ENCODE data around the gene XRCC6. TPM values are rescaled to one million over a fixed set of nuclear protein-coding genes. Genes with fewer than 3 reads are reported as not detected.
"Not testable (repeated sequence)": the region's sequence is repeated elsewhere in the genome, so short reads cannot be mapped to it uniquely, and the experiment has no call there.

The XRCC6 gene
- polyA plus RNA-seq, 4 donors: 138 to 248 (median 166) TPM

DNA sequence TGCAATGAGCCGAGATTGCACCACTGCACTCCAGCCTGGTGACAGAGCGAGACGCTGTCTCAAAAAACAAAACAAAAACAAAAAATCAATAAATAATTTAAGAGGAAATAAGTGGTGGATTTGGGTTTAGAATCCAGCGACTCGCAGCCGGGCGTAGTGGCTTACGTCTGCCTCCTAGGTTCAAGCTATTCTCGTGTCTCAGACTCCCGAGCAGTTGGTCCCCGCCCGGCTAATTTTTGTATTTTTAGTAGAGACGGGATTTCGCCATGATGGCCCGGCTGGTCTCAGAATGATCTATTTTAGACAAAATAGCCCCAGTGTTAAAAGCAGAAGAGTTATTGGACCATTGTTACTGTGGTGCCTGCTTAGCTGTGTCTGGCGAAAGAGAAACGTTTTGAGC, 37.8 kb downstream of the XRCC6 start:
- H3K4me1 ChIP-seq (ENCODE audit: control insufficient read depth in 3 of 3, insufficient read depth in 2 of 3, low read depth in 1 of 3, low read length in 2 of 3): no peaks in the 10 kb centered on the region
- no peak for DNase-seq
- 95 to 97% (median 96%) methylated on average over 17 of the region's 17 CpGs for WGBS, 3 donors
- FAIRE-seq: no peak
- H3K36me3 ChIP-seq (ENCODE audit: control insufficient read depth in 3 of 3, insufficient read depth in 2 of 3, low read depth in 1 of 3, low read length in 3 of 3): peaks cover 41 to 78% (median 43%) of the 10 kb centered on the region in 3 donors
- H3K4me3 ChIP-seq (ENCODE audit: low read depth in 1 of 3, low read length in 3 of 3): no peak overlapping the region
- H3K9me3 ChIP-seq (ENCODE audit: control insufficient read depth in 2 of 2, insufficient read depth in 1 of 2, low read depth in 1 of 2, low read length in 1 of 2): no peaks in the 10 kb centered on the region
- no peaks in the 10 kb centered on the region for H3K27me3 ChIP-seq (ENCODE audit: control insufficient read depth in 3 of 3, insufficient read depth in 3 of 3, low read length in 3 of 3)
- no peak overlapping the region for H3K27ac ChIP-seq (ENCODE audit: low read depth in 1 of 3, low read length in 2 of 3)

- no peak overlapping the region for H3K27ac ChIP-seq (ENCODE audit: low read depth in 1 of 3, low read length in 2 of 3)
- DNase-seq (no peak), FAIRE-seq (no peak)
- H3K4me3 ChIP-seq (ENCODE audit: low read depth in 1 of 3, low read length in 3 of 3): no peak overlapping the region
- peaks cover 34 to 75% (median 39%) of the 10 kb centered on the region in 3 donors for H3K36me3 ChIP-seq (ENCODE audit: control insufficient read depth in 3 of 3, insufficient read depth in 2 of 3, low read depth in 1 of 3, low read length in 3 of 3)
- no peaks in the 10 kb centered on the region for H3K27me3 ChIP-seq (ENCODE audit: control insufficient read depth in 3 of 3, insufficient read depth in 3 of 3, low read length in 3 of 3)
- H3K4me1 ChIP-seq (ENCODE audit: control insufficient read depth in 3 of 3, insufficient read depth in 2 of 3, low read depth in 1 of 3, low read length in 2 of 3): no peaks in the 10 kb centered on the region
- no peaks in the 10 kb centered on the region for H3K9me3 ChIP-seq (ENCODE audit: control insufficient read depth in 2 of 2, insufficient read depth in 1 of 2, low read depth in 1 of 2, low read length in 1 of 2)
- 95 to 100% (median 96%) methylated on average over 1 of the region's 1 CpG for WGBS, 3 donors
Observed at GRCh38 chr22:41659941-41660340, 38.8 kb downstream of the XRCC6 start.

DNA sequence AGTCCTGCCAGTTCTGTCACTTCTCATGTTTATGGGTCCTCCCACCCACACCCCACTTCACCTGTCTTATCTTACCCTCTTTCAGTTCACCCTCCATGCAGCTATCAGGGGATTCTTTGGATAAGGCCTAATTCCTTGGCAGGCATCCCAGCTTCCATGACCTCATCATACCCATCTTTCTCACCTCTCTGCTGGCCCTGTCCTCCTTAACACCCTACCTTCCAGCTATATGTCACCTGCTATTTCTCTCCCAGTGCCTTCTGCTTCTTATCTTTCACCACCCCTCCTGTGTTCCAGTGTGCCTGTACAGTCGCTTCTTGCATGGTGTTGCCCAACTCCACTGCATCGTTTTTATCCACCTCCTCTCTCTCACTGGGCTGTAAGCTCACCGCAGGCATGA, 39.3 kb downstream of the XRCC6 start:
- 90 to 92% (median 91%) methylated on average over 3 of the region's 3 CpGs for WGBS, 3 donors
- no peak for DNase-seq
- peaks cover 34 to 77% (median 39%) of the 10 kb centered on the region in 3 donors for H3K36me3 ChIP-seq (ENCODE audit: control insufficient read depth in 3 of 3, insufficient read depth in 2 of 3, low read depth in 1 of 3, low read length in 3 of 3)
- H3K27ac ChIP-seq (ENCODE audit: low read depth in 1 of 3, low read length in 2 of 3): no peak overlapping the region
- H3K4me1 ChIP-seq (ENCODE audit: control insufficient read depth in 3 of 3, insufficient read depth in 2 of 3, low read depth in 1 of 3, low read length in 2 of 3): no peaks in the 10 kb centered on the region
- no peak overlapping the region for H3K4me3 ChIP-seq (ENCODE audit: low read depth in 1 of 3, low read length in 3 of 3)
- no peaks in the 10 kb centered on the region for H3K9me3 ChIP-seq (ENCODE audit: control insufficient read depth in 2 of 2, insufficient read depth in 1 of 2, low read depth in 1 of 2, low read length in 1 of 2)
- FAIRE-seq: no peak
- H3K27me3 ChIP-seq (ENCODE audit: control insufficient read depth in 3 of 3, insufficient read depth in 3 of 3, low read length in 3 of 3): no peaks in the 10 kb centered on the region

DNA sequence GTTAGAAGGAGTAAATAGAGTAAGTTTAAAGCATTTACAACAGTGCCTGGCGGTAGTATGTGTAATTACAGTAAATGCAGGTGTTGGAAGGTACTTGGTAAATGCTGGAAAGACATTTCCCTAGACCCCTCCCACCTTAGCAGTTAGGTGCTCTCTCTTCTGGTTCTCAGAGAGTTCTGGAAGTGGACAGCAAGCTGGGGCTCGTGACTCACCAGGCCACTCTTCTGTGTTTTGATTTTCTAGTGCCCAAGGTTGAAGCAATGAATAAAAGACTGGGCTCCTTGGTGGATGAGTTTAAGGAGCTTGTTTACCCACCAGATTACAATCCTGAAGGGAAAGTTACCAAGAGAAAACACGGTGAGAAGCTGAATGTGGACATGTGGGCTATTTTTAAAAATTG, 40.0 kb downstream of the XRCC6 start:
- 92 to 97% (median 92%) methylated on average over 3 of the region's 3 CpGs for WGBS, 3 donors
- FAIRE-seq: no peak
- H3K36me3 ChIP-seq (ENCODE audit: control insufficient read depth in 3 of 3, insufficient read depth in 2 of 3, low read depth in 1 of 3, low read length in 3 of 3): peaks cover 31 to 73% (median 39%) of the 10 kb centered on the region in 3 donors
- H3K4me1 ChIP-seq (ENCODE audit: control insufficient read depth in 3 of 3, insufficient read depth in 2 of 3, low read depth in 1 of 3, low read length in 2 of 3): no peaks in the 10 kb centered on the region
- H3K27me3 ChIP-seq (ENCODE audit: control insufficient read depth in 3 of 3, insufficient read depth in 3 of 3, low read length in 3 of 3): no peaks in the 10 kb centered on the region
- no peak overlapping the region for H3K4me3 ChIP-seq (ENCODE audit: low read depth in 1 of 3, low read length in 3 of 3)
- H3K27ac ChIP-seq (ENCODE audit: low read depth in 1 of 3, low read length in 2 of 3): no peak overlapping the region
- DNase-seq: no peak
- no peaks in the 10 kb centered on the region for H3K9me3 ChIP-seq (ENCODE audit: control insufficient read depth in 2 of 2, insufficient read depth in 1 of 2, low read depth in 1 of 2, low read length in 1 of 2)

GRCh38 chr22:41661713-41662112, 40.6 kb downstream of the XRCC6 start:
- no peak for FAIRE-seq
- no peak overlapping the region for H3K4me3 ChIP-seq (ENCODE audit: low read depth in 1 of 3, low read length in 3 of 3)
- no peaks in the 10 kb centered on the region for H3K4me1 ChIP-seq (ENCODE audit: control insufficient read depth in 3 of 3, insufficient read depth in 2 of 3, low read depth in 1 of 3, low read length in 2 of 3)
- H3K27ac ChIP-seq (ENCODE audit: low read depth in 1 of 3, low read length in 2 of 3): no peak overlapping the region
- DNase-seq: no peak
- no peaks in the 10 kb centered on the region for H3K9me3 ChIP-seq (ENCODE audit: control insufficient read depth in 2 of 2, insufficient read depth in 1 of 2, low read depth in 1 of 2, low read length in 1 of 2)
- 96 to 99% (median 98%) methylated on average over 2 of the region's 2 CpGs for WGBS, 3 donors
- H3K27me3 ChIP-seq (ENCODE audit: control insufficient read depth in 3 of 3, insufficient read depth in 3 of 3, low read length in 3 of 3): no peaks in the 10 kb centered on the region
- peaks cover 30 to 67% (median 35%) of the 10 kb centered on the region in 3 donors for H3K36me3 ChIP-seq (ENCODE audit: control insufficient read depth in 3 of 3, insufficient read depth in 2 of 3, low read depth in 1 of 3, low read length in 3 of 3)

DNA sequence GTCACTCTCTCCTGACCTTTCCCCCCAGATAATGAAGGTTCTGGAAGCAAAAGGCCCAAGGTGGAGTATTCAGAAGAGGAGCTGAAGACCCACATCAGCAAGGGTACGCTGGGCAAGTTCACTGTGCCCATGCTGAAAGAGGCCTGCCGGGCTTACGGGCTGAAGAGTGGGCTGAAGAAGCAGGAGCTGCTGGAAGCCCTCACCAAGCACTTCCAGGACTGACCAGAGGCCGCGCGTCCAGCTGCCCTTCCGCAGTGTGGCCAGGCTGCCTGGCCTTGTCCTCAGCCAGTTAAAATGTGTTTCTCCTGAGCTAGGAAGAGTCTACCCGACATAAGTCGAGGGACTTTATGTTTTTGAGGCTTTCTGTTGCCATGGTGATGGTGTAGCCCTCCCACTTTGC, 42.5 kb downstream of the XRCC6 start:
- not testable (repeated sequence) for H3K27me3 ChIP-seq (ENCODE audit: control insufficient read depth in 3 of 3, insufficient read depth in 3 of 3, low read length in 3 of 3); DNase-seq; H3K4me1 ChIP-seq (ENCODE audit: control insufficient read depth in 3 of 3, insufficient read depth in 2 of 3, low read depth in 1 of 3, low read length in 2 of 3); FAIRE-seq; H3K4me3 ChIP-seq (ENCODE audit: low read depth in 1 of 3, low read length in 3 of 3); H3K9me3 ChIP-seq (ENCODE audit: control insufficient read depth in 2 of 2, insufficient read depth in 1 of 2, low read depth in 1 of 2, low read length in 1 of 2); H3K27ac ChIP-seq (ENCODE audit: low read depth in 1 of 3, low read length in 2 of 3)
- peaks cover 19 to 52% (median 24%) of the 10 kb centered on the region in 3 donors for H3K36me3 ChIP-seq (ENCODE audit: control insufficient read depth in 3 of 3, insufficient read depth in 2 of 3, low read depth in 1 of 3, low read length in 3 of 3)
- WGBS, 3 donors: 83 to 95% (median 93%) methylated on average over 7 to 9 of the region's 9 CpGs

GRCh38 chr22:41664490-41664889, 43.4 kb downstream of the XRCC6 start:
- no peak overlapping the region for H3K27ac ChIP-seq (ENCODE audit: low read depth in 1 of 3, low read length in 2 of 3)
- H3K4me3 ChIP-seq (ENCODE audit: low read depth in 1 of 3, low read length in 3 of 3): no peak overlapping the region
- H3K27me3 ChIP-seq (ENCODE audit: control insufficient read depth in 3 of 3, insufficient read depth in 3 of 3, low read length in 3 of 3): no peaks in the 10 kb centered on the region
- no peak for FAIRE-seq
- peaks cover 16 to 44% (median 24%) of the 10 kb centered on the region in 3 donors for H3K36me3 ChIP-seq (ENCODE audit: control insufficient read depth in 3 of 3, insufficient read depth in 2 of 3, low read depth in 1 of 3, low read length in 3 of 3)
- no peaks in the 10 kb centered on the region for H3K9me3 ChIP-seq (ENCODE audit: control insufficient read depth in 2 of 2, insufficient read depth in 1 of 2, low read depth in 1 of 2, low read length in 1 of 2)
- DNase-seq: no peak
- no peaks in the 10 kb centered on the region for H3K4me1 ChIP-seq (ENCODE audit: control insufficient read depth in 3 of 3, insufficient read depth in 2 of 3, low read depth in 1 of 3, low read length in 2 of 3)

DNA sequence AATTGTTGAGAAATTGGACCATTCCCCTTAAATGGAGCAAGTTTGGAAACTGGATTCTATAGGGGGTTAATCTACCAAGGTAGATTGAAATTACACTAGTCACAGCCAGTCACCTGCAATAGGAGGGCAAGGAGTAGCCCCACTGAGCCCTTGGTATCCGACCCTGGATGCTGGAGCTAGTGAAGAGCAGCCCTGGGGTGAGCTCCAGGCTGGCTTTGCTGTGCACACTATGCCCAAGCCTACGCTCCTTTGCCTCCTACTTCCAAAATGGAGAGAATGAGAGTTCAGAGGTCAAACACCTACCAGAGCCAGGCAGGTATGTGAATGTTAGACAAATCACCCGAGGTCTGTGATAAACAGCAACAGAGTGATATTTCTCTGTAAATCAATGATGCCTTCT, 43.9 kb downstream of the XRCC6 start:
- Histone ChIP-seq H3K36me3 (ENCODE audit: control insufficient read depth in 3 of 3, insufficient read depth in 2 of 3, low read depth in 1 of 3, low read length in 3 of 3) (peaks cover 14 to 41% (median 20%) of the 10 kb centered on the region in 3 donors), H3K4me3 (ENCODE audit: low read depth in 1 of 3, low read length in 3 of 3) (no peak overlapping the region), H3K27ac (ENCODE audit: low read depth in 1 of 3, low read length in 2 of 3) (peak overlapping the region in 1 of 3 donors; percentile 23), H3K4me1 (ENCODE audit: control insufficient read depth in 3 of 3, insufficient read depth in 2 of 3, low read depth in 1 of 3, low read length in 2 of 3) (no peaks in the 10 kb centered on the region), H3K27me3 (ENCODE audit: control insufficient read depth in 3 of 3, insufficient read depth in 3 of 3, low read length in 3 of 3) (no peaks in the 10 kb centered on the region), H3K9me3 (ENCODE audit: control insufficient read depth in 2 of 2, insufficient read depth in 1 of 2, low read depth in 1 of 2, low read length in 1 of 2) (no peaks in the 10 kb centered on the region)
- DNase-seq: no peak
- 77 to 81% (median 77%) methylated on average over 3 of the region's 3 CpGs for WGBS, 3 donors
- FAIRE-seq: no peak

Data from small intestine (tissue), 7 donors.